Skeletal muscle cell (primary cell): ENCODE results near the gene SPPL2A.
A peak's percentile ranks its signal among the peaks of the same experiment; 100 is the strongest.

Source experiments
- DNase-seq: peaks from one replicate; pipeline ENCODE4 v3.0.0-alpha.2; 2010; ENCODE audit warnings: low read depth
- H3K4me3 ChIP-seq: 2 replicates; pipeline ENCODE4 v1.5.1; 2011; ENCODE audit warnings: low read depth, mild to moderate bottlenecking, control low read depth, low read length, moderate library complexity

SPPL2A gene

GRCh38 chr15:50774450-50774849 is 8.9 kb upstream of the SPPL2A start:
- no peak overlapping the region for H3K4me3 ChIP-seq
- DNase-seq, result no peak

- no peak overlapping the region for H3K4me3 ChIP-seq
These were observed 7.9 kb upstream of the SPPL2A start for GRCh38 chr15:50773389-50773788.

GRCh38 chr15:50767332-50767861 is 1.9 kb upstream of the SPPL2A start:
- H3K4me3 ChIP-seq, result no peak overlapping the region
- no peak for DNase-seq

More at GRCh38 chr15:50773389-50773788, 7.9 kb upstream of the SPPL2A start:
- DNase-seq, result no peak

- DNase-seq, result no peak
- H3K4me3 ChIP-seq, result peak overlapping the region; percentile 53
These were observed 878 bp downstream of the SPPL2A start for GRCh38 chr15:50764461-50765194.

- H3K4me3 ChIP-seq, result no peak overlapping the region
- DNase-seq, result no peak
These were observed 6.7 kb downstream of the SPPL2A start for GRCh38 chr15:50758712-50759205.

- no peak for DNase-seq
- no peak overlapping the region for H3K4me3 ChIP-seq
These were observed 12.0 kb downstream of the SPPL2A start for GRCh38 chr15:50753463-50753862.

GRCh38 chr15:50751394-50751793 is 14.1 kb downstream of the SPPL2A start:
- no peak overlapping the region for H3K4me3 ChIP-seq
- no peak for DNase-seq

- no peak overlapping the region for H3K4me3 ChIP-seq
- no peak for DNase-seq
These were observed 15.2 kb downstream of the SPPL2A start for GRCh38 chr15:50750227-50750705.

GRCh38 chr15:50747523-50747922 is 18.0 kb downstream of the SPPL2A start:
- no peak overlapping the region for H3K4me3 ChIP-seq
- DNase-seq, result no peak

- no peak overlapping the region for H3K4me3 ChIP-seq
- DNase-seq, result no peak
These were observed 20.9 kb downstream of the SPPL2A start for GRCh38 chr15:50744601-50745000.

GRCh38 chr15:50740955-50741354 is 24.6 kb downstream of the SPPL2A start:
- no peak for DNase-seq
- no peak overlapping the region for H3K4me3 ChIP-seq

- no peak for DNase-seq
- H3K4me3 ChIP-seq, result no peak overlapping the region
These were observed 28.7 kb downstream of the SPPL2A start for GRCh38 chr15:50736823-50737222.

- DNase-seq, result no peak
- no peak overlapping the region for H3K4me3 ChIP-seq
These were observed 30.4 kb downstream of the SPPL2A start for GRCh38 chr15:50735156-50735555.

- no peak overlapping the region for H3K4me3 ChIP-seq
- no peak for DNase-seq
These were observed 39.2 kb downstream of the SPPL2A start for GRCh38 chr15:50726315-50726714.

GRCh38 chr15:50718700-50719125 is 46.8 kb downstream of the SPPL2A start:
- no peak for DNase-seq
- H3K4me3 ChIP-seq, result no peak overlapping the region

- H3K4me3 ChIP-seq, result no peak overlapping the region
These were observed 53.5 kb downstream of the SPPL2A start for GRCh38 chr15:50712018-50712417.

GRCh38 chr15:50710585-50710984 is 54.9 kb downstream of the SPPL2A start:
- no peak for DNase-seq
- no peak overlapping the region for H3K4me3 ChIP-seq

More at GRCh38 chr15:50712018-50712417, 53.5 kb downstream of the SPPL2A start:
- DNase-seq, result no peak

GRCh38 chr15:50707878-50708427 is 57.6 kb downstream of the SPPL2A start:
- no peak overlapping the region for H3K4me3 ChIP-seq
- DNase-seq, result no peak

- DNase-seq, result no peak
- H3K4me3 ChIP-seq, result no peak overlapping the region
These were observed 62.7 kb downstream of the SPPL2A start for GRCh38 chr15:50702762-50703334.

GRCh38 chr15:50698101-50698500 is 67.4 kb downstream of the SPPL2A start:
- H3K4me3 ChIP-seq, result no peak overlapping the region
- no peak for DNase-seq
